H9 (cell line): ENCODE data around the gene LORICRIN. TPM values are rescaled to one million over a fixed set of nuclear protein-coding genes. Genes with fewer than 3 reads are reported as not detected.

Experiments
- DNase-seq: peaks from one replicate; pipeline ENCODE4 v3.0.0-alpha.2; 2017
- H2AFZ ChIP-seq: one replicate; pipeline ENCODE4 v1.6.1; 2013; ENCODE audit warnings: mild to moderate bottlenecking, low read length, control low read depth, moderate library complexity
- H2AK5ac ChIP-seq: 2 replicates; pipeline ENCODE4 v1.6.1; 2013; ENCODE audit warnings: low read length, control low read depth, mixed read lengths; ENCODE audit not compliant: insufficient read length
- H2BK120ac ChIP-seq: one replicate; pipeline ENCODE4 v1.6.1; 2013; ENCODE audit warnings: low read depth, mild to moderate bottlenecking, low read length, control low read depth, inconsistent platforms; ENCODE audit not compliant: poor library complexity, severe bottlenecking
- H2BK12ac ChIP-seq: 2 replicates; pipeline ENCODE4 v1.6.1; 2013; ENCODE audit warnings: low read length, control low read depth, mixed read lengths, low read depth; ENCODE audit not compliant: insufficient read length
- H2BK15ac ChIP-seq: 2 replicates; pipeline ENCODE4 v1.6.1; 2013; ENCODE audit warnings: low read depth, low read length, control low read depth
- H2BK20ac ChIP-seq: one replicate; pipeline ENCODE4 v1.6.1; 2013; ENCODE audit warnings: low read depth, mild to moderate bottlenecking, low read length, control low read depth, inconsistent platforms; ENCODE audit not compliant: poor library complexity, severe bottlenecking
- H2BK5ac ChIP-seq: 2 replicates; pipeline ENCODE4 v1.6.1; 2013; ENCODE audit warnings: low read length, control low read depth, mixed read lengths; ENCODE audit not compliant: insufficient read length
- H3K14ac ChIP-seq: 2 replicates; pipeline ENCODE4 v1.6.1; 2013; ENCODE audit warnings: low read length, control low read depth; ENCODE audit not compliant: insufficient read depth
- H3K18ac ChIP-seq: 2 replicates; pipeline ENCODE4 v1.6.1; 2013; ENCODE audit warnings: low read depth, mild to moderate bottlenecking, mixed read lengths, low read length, control low read depth; ENCODE audit not compliant: insufficient read length
- H3K23ac ChIP-seq: 2 replicates; pipeline ENCODE4 v1.6.1; 2013; ENCODE audit warnings: low read length, control low read depth, mixed read lengths, low read depth; ENCODE audit not compliant: insufficient read length
- H3K23me2 ChIP-seq: 2 replicates; pipeline ENCODE4 v1.6.1; 2013; ENCODE audit warnings: low read depth, mild to moderate bottlenecking, mixed read lengths, low read length, control low read depth; ENCODE audit not compliant: insufficient read length, poor library complexity, severe bottlenecking
- H3K27ac ChIP-seq: 2 replicates; pipeline ENCODE4 v1.5.1; 2013; ENCODE audit warnings: low read length, control low read depth, mixed read lengths, low read depth; ENCODE audit not compliant: insufficient read length
- H3K27me3 ChIP-seq: 2 replicates; pipeline ENCODE4 v1.6.1; 2013; ENCODE audit warnings: low read length, control low read depth, inconsistent platforms; ENCODE audit not compliant: insufficient read depth
- H3K4ac ChIP-seq: 2 replicates; pipeline ENCODE4 v1.6.1; 2013; ENCODE audit warnings: low read depth, mild to moderate bottlenecking, control low read depth, inconsistent platforms, low read length, moderate library complexity
- H3K4me1 ChIP-seq: 2 replicates; pipeline ENCODE4 v1.6.1; 2013; ENCODE audit warnings: low read length, control low read depth, inconsistent platforms; ENCODE audit not compliant: insufficient read depth
- H3K4me2 ChIP-seq: 2 replicates; pipeline ENCODE4 v1.6.1; 2013; ENCODE audit warnings: low read length, control low read depth, mixed read lengths; ENCODE audit not compliant: insufficient read length, insufficient read depth
- H3K56ac ChIP-seq: 2 replicates; pipeline ENCODE4 v1.6.1; 2013; ENCODE audit warnings: low read depth, mild to moderate bottlenecking, mixed read lengths, low read length, control low read depth; ENCODE audit not compliant: insufficient read length
- H3K79me1 ChIP-seq: 2 replicates; pipeline ENCODE4 v1.6.1; 2013; ENCODE audit warnings: low read depth, mild to moderate bottlenecking, moderate library complexity, low read length, control low read depth, inconsistent platforms; ENCODE audit not compliant: insufficient read depth, poor library complexity, severe bottlenecking
- H3K79me2 ChIP-seq: 2 replicates; pipeline ENCODE4 v1.6.1; 2013; ENCODE audit warnings: low read length, control low read depth, inconsistent platforms; ENCODE audit not compliant: insufficient read depth
- H3K9ac ChIP-seq: 2 replicates; pipeline ENCODE4 v1.6.1; 2013; ENCODE audit warnings: low read length, control low read depth, mixed read lengths; ENCODE audit not compliant: insufficient read length; ENCODE audit errors: extremely low read depth
- H3K9me3 ChIP-seq: one replicate; pipeline ENCODE4 v1.6.1; 2013; ENCODE audit warnings: low read depth, low read length, inconsistent platforms; ENCODE audit not compliant: control insufficient read depth
- H3T11ph ChIP-seq: one replicate; pipeline ENCODE4 v1.6.1; 2013; ENCODE audit warnings: mild to moderate bottlenecking, low read length, control low read depth, inconsistent platforms
- H4K20me1 ChIP-seq: one replicate; pipeline ENCODE4 v1.6.1; 2013; ENCODE audit not compliant: control insufficient read depth, insufficient read length, insufficient read depth
- H4K5ac ChIP-seq: 2 replicates; pipeline ENCODE4 v1.6.1; 2013; ENCODE audit warnings: low read depth, mild to moderate bottlenecking, mixed read lengths, low read length, control low read depth; ENCODE audit not compliant: insufficient read length
- H4K8ac ChIP-seq: replicated peaks from 2 replicates; pipeline ENCODE4 v1.6.1; 2013; ENCODE audit warnings: low read length, control low read depth, mixed read lengths, low read depth; ENCODE audit not compliant: insufficient read length
- H4K91ac ChIP-seq: 2 replicates; pipeline ENCODE4 v1.6.1; 2013; ENCODE audit warnings: low read depth, mild to moderate bottlenecking, moderate library complexity, mixed read lengths, low read length, control low read depth; ENCODE audit not compliant: insufficient read length
- H3K27ac Mint-ChIP-seq, 3 experiments: 2 replicates in 2 of 3; 3 replicates in 1 of 3; pipeline ENCODE4 v1.8.0; 2020 to 2021; ENCODE audit warnings: mixed read lengths in 3 of 3, mild to moderate bottlenecking in 1 of 3, moderate library complexity in 1 of 3
- H3K27me3 Mint-ChIP-seq: 2 replicates; pipeline ENCODE4 v1.8.0; 2021; ENCODE audit warnings: low read depth, mild to moderate bottlenecking, moderate library complexity, mixed read lengths
- H3K36me3 Mint-ChIP-seq, 3 experiments: 2 replicates in 2 of 3; 3 replicates in 1 of 3; pipeline ENCODE4 v1.8.0; 2020 to 2021; ENCODE audit warnings: low read depth in 3 of 3, mixed read lengths in 3 of 3; ENCODE audit not compliant: insufficient read depth in 1 of 3
- H3K4me1 Mint-ChIP-seq, 2 experiments: 2 replicates each; pipeline ENCODE4 v1.8.0; 2020; ENCODE audit warnings: mixed read lengths in 2 of 2
- H3K4me3 Mint-ChIP-seq, 2 experiments: 2 replicates in 1 of 2; 3 replicates in 1 of 2; pipeline ENCODE4 v1.8.0; 2020 to 2021; ENCODE audit warnings: mild to moderate bottlenecking in 2 of 2, mixed read lengths in 2 of 2, moderate library complexity in 1 of 2
- H3K9me3 Mint-ChIP-seq, 2 experiments: 2 replicates in 1 of 2; 3 replicates in 1 of 2; pipeline ENCODE4 v1.8.0; 2020; ENCODE audit warnings: mild to moderate bottlenecking in 2 of 2, mixed read lengths in 2 of 2, moderate library complexity in 1 of 2
- WGBS: extraction: QIAGEN DNeasy Blood & Tissue Kit; methylation state at CpG from one replicate; pipeline ENCODE4 v1.1.7; 2013; ENCODE audit warnings: missing lambda C conversion rate, low lambda C conversion rate, mixed read lengths; ENCODE audit not compliant: insufficient read length; ENCODE audit errors: extremely low coverage; 5-methylcytosine and 5-hydroxymethylcytosine counted together
- total RNA-seq: library from RNA; stranded (reverse); gene quantifications from 2 replicates; pipeline ENCODE4 v1.2.1, GENCODE V29; 2021
- TF ChIP-seq, protein P1 (sequence below): fragments of 200-600 bp; sonication (generic); conservative IDR thresholded peaks from 3 replicates; pipeline ENCODE4 v1.8.0; 2021; ENCODE audit warnings: antibody characterized with exemption, mild to moderate bottlenecking

Gene LORICRIN
- total RNA-seq, 1 experiment from 2014 or later: not detected

DNA sequence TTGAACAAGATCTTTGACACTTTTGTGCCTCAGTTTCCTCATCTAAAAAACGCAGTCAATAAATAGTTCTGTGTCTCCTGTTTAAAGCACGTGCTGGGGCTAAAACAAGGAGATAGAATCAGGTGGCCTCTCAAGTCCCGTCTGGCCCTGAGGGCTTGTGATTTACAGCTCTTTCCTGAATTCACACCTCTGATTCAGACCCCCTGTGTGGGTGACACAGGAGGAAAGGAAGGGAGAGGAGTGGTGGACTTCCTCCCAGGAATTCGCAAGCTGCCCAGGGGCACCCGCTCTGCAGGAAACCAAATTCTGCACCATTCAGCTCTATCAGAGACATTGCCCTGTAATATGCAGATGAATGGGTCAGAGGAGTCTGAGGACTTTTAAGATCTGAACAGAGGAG lies 47.3 kb upstream of the LORICRIN start:
- H4K5ac ChIP-seq: no peak overlapping the region
- H3K14ac ChIP-seq: no peak overlapping the region
- H3K56ac ChIP-seq: no peak overlapping the region
- Mint-ChIP-seq H3K4me1 (peaks cover 4 to 11% of the 10 kb centered on the region in 2 experiments; a peak in 2 of 4 replicates), H3K36me3 (no peaks in the 10 kb centered on the region), H3K9me3 (no peaks in the 10 kb centered on the region; a peak in 1 of 5 replicates), H3K4me3 (no peak overlapping the region), H3K27ac (no peak overlapping the region), H3K27me3 (peaks cover 12% of the 10 kb centered on the region)
- TF ChIP-seq, protein P1, sequence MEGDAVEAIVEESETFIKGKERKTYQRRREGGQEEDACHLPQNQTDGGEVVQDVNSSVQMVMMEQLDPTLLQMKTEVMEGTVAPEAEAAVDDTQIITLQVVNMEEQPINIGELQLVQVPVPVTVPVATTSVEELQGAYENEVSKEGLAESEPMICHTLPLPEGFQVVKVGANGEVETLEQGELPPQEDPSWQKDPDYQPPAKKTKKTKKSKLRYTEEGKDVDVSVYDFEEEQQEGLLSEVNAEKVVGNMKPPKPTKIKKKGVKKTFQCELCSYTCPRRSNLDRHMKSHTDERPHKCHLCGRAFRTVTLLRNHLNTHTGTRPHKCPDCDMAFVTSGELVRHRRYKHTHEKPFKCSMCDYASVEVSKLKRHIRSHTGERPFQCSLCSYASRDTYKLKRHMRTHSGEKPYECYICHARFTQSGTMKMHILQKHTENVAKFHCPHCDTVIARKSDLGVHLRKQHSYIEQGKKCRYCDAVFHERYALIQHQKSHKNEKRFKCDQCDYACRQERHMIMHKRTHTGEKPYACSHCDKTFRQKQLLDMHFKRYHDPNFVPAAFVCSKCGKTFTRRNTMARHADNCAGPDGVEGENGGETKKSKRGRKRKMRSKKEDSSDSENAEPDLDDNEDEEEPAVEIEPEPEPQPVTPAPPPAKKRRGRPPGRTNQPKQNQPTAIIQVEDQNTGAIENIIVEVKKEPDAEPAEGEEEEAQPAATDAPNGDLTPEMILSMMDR: no peak
- no peak overlapping the region for H4K91ac ChIP-seq
- no CpG with 5 or more reads among the region's 5 CpGs for WGBS
- H3K27me3 ChIP-seq: no peaks in the 10 kb centered on the region
- no peak overlapping the region for H3K18ac ChIP-seq
- no peak overlapping the region for H2BK120ac ChIP-seq
- H3K23ac ChIP-seq: no peak overlapping the region
- no peak overlapping the region for H3T11ph ChIP-seq
- H4K8ac ChIP-seq: no peak overlapping the region
- no peak overlapping the region for H2BK12ac ChIP-seq
- no peaks in the 10 kb centered on the region for H3K79me2 ChIP-seq
- H3K79me1 ChIP-seq: no peaks in the 10 kb centered on the region
- no peak for DNase-seq
- no peak overlapping the region for H3K27ac ChIP-seq
- no peak overlapping the region for H3K4me2 ChIP-seq
- H3K4me1 ChIP-seq: no peaks in the 10 kb centered on the region
- H4K20me1 ChIP-seq: no peaks in the 10 kb centered on the region
- H2AFZ ChIP-seq: no peak overlapping the region
- no peaks in the 10 kb centered on the region for H3K9me3 ChIP-seq
- no peak overlapping the region for H2BK5ac ChIP-seq
- no peak overlapping the region for H2AK5ac ChIP-seq
- no peak overlapping the region for H3K9ac ChIP-seq
- no peaks in the 10 kb centered on the region for H3K23me2 ChIP-seq
- H2BK20ac ChIP-seq: no peak overlapping the region
- H3K4ac ChIP-seq: no peak overlapping the region
- no peak overlapping the region for H2BK15ac ChIP-seq
